T47D (cell line): Measurements from ENCODE around the gene TH.
"Not testable (repeated sequence)": the region's sequence is repeated elsewhere in the genome, so short reads cannot be mapped to it uniquely, and the experiment has no call there.

Source experiments
- DNase-seq, 2 experiments: peaks; one replicate each; pipeline versions ENCODE4 v3.0.0 to v3.0.0-alpha.2; 2011 to 2012; ENCODE audit warnings: low read depth in 1 of 2, low spot score in 1 of 2
- JUND ChIP-seq: IDR thresholded peaks from 2 replicates; pipeline ENCODE4 v1.6.1; 2012; ENCODE audit warnings: low read depth
- in situ Hi-C: cut with HindIII; loops from 2 replicates; pipeline ENCODE4 v1.10.0; 2016; ENCODE audit warnings: low sequenced_read_pairs, low pct_unique_long_range_greater_than_20kb

The TH gene

GRCh38 chr11:2127482-2128129 is 44.0 kb downstream of the TH start:
- DNase-seq: no peak
- in situ Hi-C loops: no loop called here
- TF ChIP-seq JUND: no peak

GRCh38 chr11:2126520-2127085 is 45.0 kb downstream of the TH start:
- no peak for DNase-seq
- no peak for TF ChIP-seq JUND
- in situ Hi-C loops: no loop called here

- in situ Hi-C loops, DNase-seq: not testable (repeated sequence)
These were observed 46.7 kb downstream of the TH start for GRCh38 chr11:2124736-2125484.

- no peak for TF ChIP-seq JUND
- DNase-seq: no peak
- in situ Hi-C loops: no loop called here
These were observed 48.0 kb downstream of the TH start for GRCh38 chr11:2123628-2123960.

- in situ Hi-C loops: no loop called here
- TF ChIP-seq JUND: no peak
- no peak for DNase-seq
These were observed 48.5 kb downstream of the TH start for GRCh38 chr11:2122907-2123627.

GRCh38 chr11:2122222-2122906 is 49.3 kb downstream of the TH start:
- no peak for DNase-seq
- no peak for TF ChIP-seq JUND
- in situ Hi-C loops: no loop called here

GRCh38 chr11:2121227-2122130 is 50.1 kb downstream of the TH start:
- no peak for TF ChIP-seq JUND
- DNase-seq: no peak
- in situ Hi-C loops: no loop called here

- TF ChIP-seq JUND: no peak
- in situ Hi-C loops: no loop called here
- DNase-seq: no peak
These were observed 51.1 kb downstream of the TH start for GRCh38 chr11:2120359-2121100.

GRCh38 chr11:2118677-2119076 is 52.9 kb downstream of the TH start:
- DNase-seq: no peak
- in situ Hi-C loops: no loop called here
- no peak for TF ChIP-seq JUND

GRCh38 chr11:2116680-2117079 is 54.9 kb downstream of the TH start:
- no peak for DNase-seq
- TF ChIP-seq JUND: no peak
- in situ Hi-C loops: no loop called here

- DNase-seq: no peak
- TF ChIP-seq JUND: no peak
- in situ Hi-C loops: no loop called here
These were observed 56.3 kb downstream of the TH start for GRCh38 chr11:2115308-2115707.
